Gastrocnemius medialis (tissue), 4 donors: Measurements from ENCODE around the gene TNC.

ENCODE experiments used
- POLR2A ChIP-seq, 2 donors: fragments of 450-650 bp; IDR thresholded peaks; one replicate each; pipeline ENCODE4 v1.6.1; 2017; ENCODE audit warnings: antibody characterized with exemption in 2 of 2, mild to moderate bottlenecking in 2 of 2, moderate library complexity in 2 of 2
- TF ChIP-seq, protein P1 (sequence below), 5 experiments: fragments of 450-650 bp in 3 of 5; fragments of 200-600 bp in 2 of 5; sonication (generic) in 2 of 5; IDR thresholded peaks in 4 of 5; conservative IDR thresholded peaks in 1 of 5; 1 replicate in 4 of 5; 2 replicates in 1 of 5; pipeline ENCODE4 v1.5.1; 2016 to 2019; ENCODE audit warnings: antibody characterized with exemption in 5 of 5, mild to moderate bottlenecking in 3 of 5, moderate library complexity in 3 of 5

DNA sequence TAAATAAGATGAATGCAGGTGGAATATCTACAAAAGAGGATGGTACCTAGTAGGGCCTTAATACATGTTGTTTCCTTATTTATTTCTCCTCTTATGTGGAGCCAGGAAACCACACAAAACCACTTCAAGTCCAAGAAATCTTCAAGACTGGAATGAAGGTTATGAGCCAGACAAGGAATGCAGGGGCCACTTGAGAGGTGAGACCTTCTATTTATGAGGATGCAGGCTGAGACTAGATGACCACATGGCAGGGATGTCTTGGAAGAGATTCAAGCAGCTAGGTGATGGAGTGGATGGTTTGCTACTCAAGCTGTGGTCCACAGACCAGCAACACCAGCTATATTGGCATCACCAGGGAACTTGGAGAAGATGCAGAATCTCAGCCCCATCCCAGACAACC, 92.2 kb downstream of the TNC start:
- TF ChIP-seq, protein P1, sequence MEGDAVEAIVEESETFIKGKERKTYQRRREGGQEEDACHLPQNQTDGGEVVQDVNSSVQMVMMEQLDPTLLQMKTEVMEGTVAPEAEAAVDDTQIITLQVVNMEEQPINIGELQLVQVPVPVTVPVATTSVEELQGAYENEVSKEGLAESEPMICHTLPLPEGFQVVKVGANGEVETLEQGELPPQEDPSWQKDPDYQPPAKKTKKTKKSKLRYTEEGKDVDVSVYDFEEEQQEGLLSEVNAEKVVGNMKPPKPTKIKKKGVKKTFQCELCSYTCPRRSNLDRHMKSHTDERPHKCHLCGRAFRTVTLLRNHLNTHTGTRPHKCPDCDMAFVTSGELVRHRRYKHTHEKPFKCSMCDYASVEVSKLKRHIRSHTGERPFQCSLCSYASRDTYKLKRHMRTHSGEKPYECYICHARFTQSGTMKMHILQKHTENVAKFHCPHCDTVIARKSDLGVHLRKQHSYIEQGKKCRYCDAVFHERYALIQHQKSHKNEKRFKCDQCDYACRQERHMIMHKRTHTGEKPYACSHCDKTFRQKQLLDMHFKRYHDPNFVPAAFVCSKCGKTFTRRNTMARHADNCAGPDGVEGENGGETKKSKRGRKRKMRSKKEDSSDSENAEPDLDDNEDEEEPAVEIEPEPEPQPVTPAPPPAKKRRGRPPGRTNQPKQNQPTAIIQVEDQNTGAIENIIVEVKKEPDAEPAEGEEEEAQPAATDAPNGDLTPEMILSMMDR (IDR thresholded peaks at IDR 0.05 in 4 of 5, conservative IDR thresholded peaks at IDR 0.05 in 1 of 5), result no peak
- no peak for TF ChIP-seq POLR2A (IDR thresholded peaks at IDR 0.05)
